Activated T-helper 2 cell treated with anti-CD3 and anti-CD28 coated beads, Interferon-gamma antibody, Interleukin-2, Interleukin-4, amounts not matched to agents 10 μg/mL and 5 μg/mL and 100 μg/mL, durations not matched to agents 14 hours and 24 hours and 36 hours (primary cell): ENCODE data around the gene USB1. TPM values are rescaled to one million over a fixed set of nuclear protein-coding genes. Genes with fewer than 3 reads are reported as not detected.

ENCODE experiments used
- DNase-seq: peaks from one replicate; pipeline ENCODE4 v3.0.0; 2021; ENCODE audit warnings: low spot score
- H3K27ac Mint-ChIP-seq: one replicate; pipeline ENCODE4 v1.8.0; 2021; ENCODE audit warnings: mixed read lengths
- H3K27me3 Mint-ChIP-seq: one replicate; pipeline ENCODE4 v1.8.0; 2021; ENCODE audit warnings: low read depth, mixed read lengths
- H3K36me3 Mint-ChIP-seq: one replicate; pipeline ENCODE4 v1.8.0; 2021; ENCODE audit warnings: low read depth, mixed read lengths
- H3K4me1 Mint-ChIP-seq: one replicate; pipeline ENCODE4 v1.8.0; 2021; ENCODE audit warnings: low read depth, mixed read lengths
- H3K4me3 Mint-ChIP-seq: one replicate; pipeline ENCODE4 v1.8.0; 2021; ENCODE audit warnings: low read depth, mild to moderate bottlenecking, moderate library complexity, mixed read lengths
- H3K9me3 Mint-ChIP-seq: one replicate; pipeline ENCODE4 v1.8.0; 2021; ENCODE audit warnings: mixed read lengths
- intact Hi-C: fragments of 100-400 bp; cut with micrococcal nuclease; formaldehyde crosslinking; loops from one replicate; pipeline ENCODE4 v1.15.1; 2023
- total RNA-seq: library from RNA; stranded (reverse); gene quantifications from 2 replicates; pipeline ENCODE4 v1.2.3, GENCODE V29; 2022

Gene USB1
- total RNA-seq, 1 donor from 2014 or later = 51.6 TPM

DNA sequence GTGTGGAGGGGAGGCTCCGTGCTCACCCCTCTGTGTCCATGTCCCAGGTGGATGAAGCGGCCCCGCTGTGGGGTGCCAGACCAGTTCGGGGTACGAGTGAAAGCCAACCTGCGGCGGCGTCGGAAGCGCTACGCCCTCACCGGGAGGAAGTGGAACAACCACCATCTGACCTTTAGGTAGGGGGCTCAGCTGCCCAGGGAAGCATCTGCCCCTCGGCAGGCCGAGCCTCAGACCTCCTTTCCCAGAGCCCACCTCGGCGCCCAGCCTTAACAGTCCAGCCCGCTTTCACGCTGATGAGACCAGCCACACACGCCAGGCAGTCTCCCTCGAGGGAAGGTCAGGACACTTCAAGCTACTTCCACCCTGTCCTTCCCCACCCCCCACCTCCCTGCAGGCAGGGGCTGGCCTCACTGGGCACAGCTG, 37.0 kb downstream of the USB1 start:
- Mint-ChIP-seq H3K4me3 (no peak overlapping the region), H3K9me3 (no peaks in the 10 kb centered on the region), H3K4me1 (no peaks in the 10 kb centered on the region), H3K27ac (no peak overlapping the region), H3K36me3 (no peaks in the 10 kb centered on the region), H3K27me3 (no peaks in the 10 kb centered on the region)
- intact Hi-C loops = no loop called here
- DNase-seq = no peak

DNA sequence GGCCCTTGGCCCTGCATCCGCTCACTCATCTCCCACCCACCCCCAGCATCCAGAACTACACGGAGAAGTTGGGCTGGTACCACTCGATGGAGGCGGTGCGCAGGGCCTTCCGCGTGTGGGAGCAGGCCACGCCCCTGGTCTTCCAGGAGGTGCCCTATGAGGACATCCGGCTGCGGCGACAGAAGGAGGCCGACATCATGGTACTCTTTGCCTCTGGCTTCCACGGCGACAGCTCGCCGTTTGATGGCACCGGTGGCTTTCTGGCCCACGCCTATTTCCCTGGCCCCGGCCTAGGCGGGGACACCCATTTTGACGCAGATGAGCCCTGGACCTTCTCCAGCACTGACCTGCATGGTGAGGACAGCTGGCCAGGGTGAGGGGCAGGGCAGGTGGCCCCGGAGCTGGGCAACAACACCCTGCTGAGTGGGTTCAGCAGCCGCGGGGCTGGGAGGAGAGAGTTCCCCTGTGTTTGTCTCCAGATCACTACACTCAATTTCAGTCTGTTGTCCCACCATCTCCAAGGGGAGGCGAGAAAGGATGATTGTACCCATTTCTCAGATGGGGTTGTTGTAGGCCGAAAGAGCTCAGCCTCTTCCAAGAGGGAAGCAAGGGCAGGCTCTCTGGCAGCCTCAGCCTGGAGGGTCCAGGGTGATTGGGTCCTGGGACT, 38.8 kb downstream of the USB1 start:
- H3K4me3 Mint-ChIP-seq = no peak overlapping the region

GRCh38 chr16:58040496-58040846, 39.3 kb downstream of the USB1 start:
- intact Hi-C loops = no loop called here
- Mint-ChIP-seq H3K4me3 (no peak overlapping the region), H3K27ac (no peak overlapping the region), H3K27me3 (no peaks in the 10 kb centered on the region), H3K9me3 (no peaks in the 10 kb centered on the region), H3K36me3 (no peaks in the 10 kb centered on the region), H3K4me1 (no peaks in the 10 kb centered on the region)
- no peak for DNase-seq

More for the DNA sequence above, 38.8 kb downstream of the USB1 start:
- H3K9me3 Mint-ChIP-seq = no peaks in the 10 kb centered on the region
- intact Hi-C loops = no loop called here
- no peak overlapping the region for H3K27ac Mint-ChIP-seq
- no peaks in the 10 kb centered on the region for H3K4me1 Mint-ChIP-seq
- no peaks in the 10 kb centered on the region for H3K27me3 Mint-ChIP-seq
- no peaks in the 10 kb centered on the region for H3K36me3 Mint-ChIP-seq
- DNase-seq = no peak

GRCh38 chr16:58040945-58041627, 39.9 kb downstream of the USB1 start:
- intact Hi-C loops = no loop called here
- no peak for DNase-seq
- no peaks in the 10 kb centered on the region for H3K27me3 Mint-ChIP-seq
- no peaks in the 10 kb centered on the region for H3K9me3 Mint-ChIP-seq
- H3K4me1 Mint-ChIP-seq = no peaks in the 10 kb centered on the region
- no peak overlapping the region for H3K27ac Mint-ChIP-seq
- no peaks in the 10 kb centered on the region for H3K36me3 Mint-ChIP-seq
- H3K4me3 Mint-ChIP-seq = no peak overlapping the region

GRCh38 chr16:58041628-58041955, 40.4 kb downstream of the USB1 start:
- no peaks in the 10 kb centered on the region for H3K9me3 Mint-ChIP-seq
- H3K27me3 Mint-ChIP-seq = no peaks in the 10 kb centered on the region
- no peaks in the 10 kb centered on the region for H3K36me3 Mint-ChIP-seq
- H3K4me3 Mint-ChIP-seq = no peak overlapping the region
- no peak overlapping the region for H3K27ac Mint-ChIP-seq
- no peaks in the 10 kb centered on the region for H3K4me1 Mint-ChIP-seq
- intact Hi-C loops = no loop called here
- no peak for DNase-seq

DNA sequence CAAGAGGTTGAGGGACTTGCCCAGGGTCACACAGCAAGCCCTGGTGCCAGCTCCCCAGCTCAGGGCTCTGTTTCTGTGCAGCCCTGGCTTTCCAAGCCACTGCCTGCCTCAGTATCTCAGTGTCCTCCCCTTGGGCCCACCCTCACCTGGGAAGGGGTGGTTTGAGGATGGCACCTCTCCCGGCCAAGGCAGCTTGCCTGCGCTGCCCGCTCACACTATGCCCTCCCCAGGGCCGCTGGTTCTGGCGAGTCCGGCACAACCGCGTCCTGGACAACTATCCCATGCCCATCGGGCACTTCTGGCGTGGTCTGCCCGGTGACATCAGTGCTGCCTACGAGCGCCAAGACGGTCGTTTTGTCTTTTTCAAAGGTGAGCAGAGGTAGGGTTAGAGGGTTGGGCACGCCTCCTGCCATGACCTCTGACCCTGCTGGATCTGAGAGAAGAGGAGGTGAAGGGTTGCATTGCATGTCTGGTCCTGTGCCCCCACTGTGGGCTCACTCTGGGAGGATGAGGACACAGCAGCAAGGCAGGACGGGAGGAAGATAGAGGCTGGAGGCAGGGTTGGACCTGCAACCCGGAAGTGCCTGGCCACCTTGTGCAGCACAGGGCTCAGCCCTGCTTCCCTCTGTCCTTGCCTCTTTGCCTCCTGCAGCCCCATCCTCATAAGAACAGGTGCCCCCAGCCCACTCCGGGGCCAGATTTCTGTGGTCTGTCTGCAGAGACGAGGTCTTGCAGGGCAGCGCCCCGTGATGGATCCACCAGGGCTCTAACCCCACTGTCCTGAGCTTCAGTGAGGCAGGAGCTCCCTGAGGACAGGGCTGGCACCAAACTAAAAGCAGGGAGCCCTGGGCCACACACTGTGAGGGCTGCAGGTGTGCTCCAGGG, 41.0 kb downstream of the USB1 start:
- no peaks in the 10 kb centered on the region for H3K36me3 Mint-ChIP-seq
- no peaks in the 10 kb centered on the region for H3K4me1 Mint-ChIP-seq
- H3K27ac Mint-ChIP-seq = no peak overlapping the region
- no peaks in the 10 kb centered on the region for H3K9me3 Mint-ChIP-seq
- DNase-seq = no peak
- intact Hi-C loops = no loop called here
- H3K4me3 Mint-ChIP-seq = no peak overlapping the region
- no peaks in the 10 kb centered on the region for H3K27me3 Mint-ChIP-seq

- no peaks in the 10 kb centered on the region for H3K27me3 Mint-ChIP-seq
- no peak overlapping the region for H3K27ac Mint-ChIP-seq
- intact Hi-C loops = no loop called here
- H3K4me1 Mint-ChIP-seq = no peaks in the 10 kb centered on the region
- no peaks in the 10 kb centered on the region for H3K9me3 Mint-ChIP-seq
- no peak for DNase-seq
- no peak overlapping the region for H3K4me3 Mint-ChIP-seq
- no peaks in the 10 kb centered on the region for H3K36me3 Mint-ChIP-seq
These were observed 41.8 kb downstream of the USB1 start for GRCh38 chr16:58042886-58043515.

DNA sequence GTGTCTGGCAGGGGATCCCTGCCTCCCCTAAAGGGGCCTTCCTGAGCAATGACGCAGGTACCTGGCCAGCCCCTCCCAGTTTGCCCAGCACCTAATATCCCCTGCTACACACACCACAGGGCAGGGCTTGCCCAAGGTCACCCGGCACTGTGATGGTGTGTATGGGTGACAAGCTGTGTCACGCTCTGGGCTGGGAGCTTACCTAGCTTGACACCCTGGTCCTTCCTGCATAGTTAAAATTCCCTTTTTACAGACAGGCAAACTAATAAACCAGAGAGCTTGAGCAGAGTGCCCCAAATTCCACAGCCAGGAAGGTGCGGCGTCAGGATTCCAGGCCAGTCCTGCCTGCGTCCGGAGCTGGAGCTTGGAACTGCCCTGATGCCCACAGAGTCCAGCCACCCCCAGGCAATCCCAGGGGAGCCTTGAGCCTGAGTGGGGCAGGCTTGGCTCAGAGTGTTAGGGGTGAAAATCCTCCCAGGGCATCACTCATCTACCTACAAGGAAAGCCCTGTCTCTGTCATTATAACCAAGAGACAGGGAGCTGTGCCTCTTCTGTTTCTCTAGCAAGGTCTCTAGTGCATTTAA, 42.5 kb downstream of the USB1 start:
- Mint-ChIP-seq H3K4me1 (no peaks in the 10 kb centered on the region), H3K4me3 (no peak overlapping the region), H3K9me3 (no peaks in the 10 kb centered on the region), H3K36me3 (no peaks in the 10 kb centered on the region), H3K27me3 (no peaks in the 10 kb centered on the region), H3K27ac (no peak overlapping the region)
- DNase-seq = no peak
- intact Hi-C loops = no loop called here

DNA sequence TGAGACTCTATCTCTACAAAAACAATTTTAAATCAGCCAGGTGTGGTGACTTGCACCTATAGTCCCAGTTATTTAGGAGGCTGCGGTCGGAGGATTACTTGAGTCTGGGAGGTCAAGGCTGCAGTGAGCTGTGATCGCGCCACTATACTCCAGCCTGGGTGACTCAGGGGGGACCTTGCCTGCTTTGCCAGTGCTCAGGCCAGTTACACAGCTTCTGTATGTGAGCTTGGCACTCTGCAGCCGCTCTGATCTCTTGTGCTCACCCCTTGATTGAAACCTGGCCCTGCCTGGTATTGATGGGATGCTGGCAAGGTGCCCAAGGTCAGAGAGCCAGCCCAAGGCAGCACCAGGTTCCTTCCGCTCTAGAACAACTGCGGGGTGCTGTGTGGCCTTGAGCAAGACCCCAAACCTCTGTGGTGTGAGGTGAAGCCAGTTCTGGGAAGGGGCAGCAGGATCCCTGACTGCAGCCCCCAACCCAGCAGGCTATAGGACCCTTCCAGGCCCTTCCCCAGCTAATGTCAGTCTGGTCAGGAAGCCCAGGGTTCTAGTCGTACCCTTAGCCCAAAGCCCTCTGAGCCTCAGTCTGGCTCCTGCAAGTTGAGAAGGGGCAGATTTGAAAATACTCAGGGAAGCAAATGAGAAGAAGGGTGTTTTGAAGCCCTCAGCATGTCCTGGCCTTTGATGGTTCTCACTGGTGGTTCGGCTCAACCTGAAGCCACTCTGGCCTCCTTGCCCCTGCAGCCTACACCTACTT, 43.2 kb downstream of the USB1 start:
- intact Hi-C loops = no loop called here
- H3K27me3 Mint-ChIP-seq = no peaks in the 10 kb centered on the region
- no peaks in the 10 kb centered on the region for H3K9me3 Mint-ChIP-seq
- no peaks in the 10 kb centered on the region for H3K4me1 Mint-ChIP-seq
- H3K27ac Mint-ChIP-seq = no peak overlapping the region
- H3K36me3 Mint-ChIP-seq = no peaks in the 10 kb centered on the region
- H3K4me3 Mint-ChIP-seq = no peak overlapping the region
- DNase-seq = no peak

- Mint-ChIP-seq H3K27ac (no peak overlapping the region), H3K36me3 (no peaks in the 10 kb centered on the region), H3K4me1 (no peaks in the 10 kb centered on the region), H3K4me3 (no peak overlapping the region), H3K27me3 (no peaks in the 10 kb centered on the region), H3K9me3 (no peaks in the 10 kb centered on the region)
- intact Hi-C loops = no loop called here
- no peak for DNase-seq
These were observed 43.9 kb downstream of the USB1 start for GRCh38 chr16:58045096-58045495.

- intact Hi-C loops = no loop called here
- no peak for DNase-seq
- Mint-ChIP-seq H3K4me3 (no peak overlapping the region), H3K27ac (no peak overlapping the region), H3K36me3 (no peaks in the 10 kb centered on the region), H3K4me1 (no peaks in the 10 kb centered on the region), H3K9me3 (no peaks in the 10 kb centered on the region), H3K27me3 (no peaks in the 10 kb centered on the region)
These were observed 45.1 kb downstream of the USB1 start for GRCh38 chr16:58046054-58046881.
